ENCODE measurements around the gene SALL2.

The SALL2 gene

GRCh38 chr14:21506557-21506956 lies 19.6 kb downstream of the SALL2 start:
- H3K36me3 ChIP-seq (ENCODE audit: control insufficient read depth in 1 of 2, insufficient read depth in 2 of 2, low read length in 2 of 2) = peaks cover 18 to 19% of the 10 kb centered on the region in 2 donors
- H3K4me3 ChIP-seq (ENCODE audit: low read depth in 1 of 2, low read length in 2 of 2) = no peak overlapping the region
- no peaks in the 10 kb centered on the region for H3K27me3 ChIP-seq (ENCODE audit: low read depth, low read length)
- H3K9me3 ChIP-seq (ENCODE audit: control insufficient read depth in 1 of 2, low read length in 2 of 2) = no peaks in the 10 kb centered on the region
- H3K27ac ChIP-seq (ENCODE audit: low read length) = no peak overlapping the region
- H3K4me1 ChIP-seq (ENCODE audit: control insufficient read depth in 1 of 2, insufficient read depth in 2 of 2, low read length in 2 of 2) = peaks cover 6 to 21% of the 10 kb centered on the region in 2 donors

GRCh38 chr14:21505012-21505553 lies 21.1 kb downstream of the SALL2 start:
- Histone ChIP-seq H3K27me3 (ENCODE audit: low read depth, low read length) (no peaks in the 10 kb centered on the region), H3K4me1 (ENCODE audit: control insufficient read depth in 1 of 2, insufficient read depth in 2 of 2, low read length in 2 of 2) (peaks cover 3 to 13% of the 10 kb centered on the region in 2 donors), H3K27ac (ENCODE audit: low read length) (no peak overlapping the region), H3K9me3 (ENCODE audit: control insufficient read depth in 1 of 2, low read length in 2 of 2) (no peaks in the 10 kb centered on the region), H3K36me3 (ENCODE audit: control insufficient read depth in 1 of 2, insufficient read depth in 2 of 2, low read length in 2 of 2) (peaks cover 31 to 32% of the 10 kb centered on the region in 2 donors), H3K4me3 (ENCODE audit: low read depth in 1 of 2, low read length in 2 of 2) (no peak overlapping the region)

- peaks cover 48% of the 10 kb centered on the region in 2 donors for H3K36me3 ChIP-seq (ENCODE audit: control insufficient read depth in 1 of 2, insufficient read depth in 2 of 2, low read length in 2 of 2)
- H3K9me3 ChIP-seq (ENCODE audit: control insufficient read depth in 1 of 2, low read length in 2 of 2) = no peaks in the 10 kb centered on the region
- H3K27me3 ChIP-seq (ENCODE audit: low read depth, low read length) = no peaks in the 10 kb centered on the region
- no peak overlapping the region for H3K27ac ChIP-seq (ENCODE audit: low read length)
- peaks cover 0 to 4% of the 10 kb centered on the region in 2 donors for H3K4me1 ChIP-seq (ENCODE audit: control insufficient read depth in 1 of 2, insufficient read depth in 2 of 2, low read length in 2 of 2)
- H3K4me3 ChIP-seq (ENCODE audit: low read depth in 1 of 2, low read length in 2 of 2) = no peak overlapping the region
Observed at GRCh38 chr14:21503376-21503775, 22.8 kb downstream of the SALL2 start.

- Histone ChIP-seq H3K27ac (ENCODE audit: low read length) (no peak overlapping the region), H3K9me3 (ENCODE audit: control insufficient read depth in 1 of 2, low read length in 2 of 2) (no peaks in the 10 kb centered on the region), H3K36me3 (ENCODE audit: control insufficient read depth in 1 of 2, insufficient read depth in 2 of 2, low read length in 2 of 2) (peaks cover 59 to 67% of the 10 kb centered on the region in 2 donors), H3K27me3 (ENCODE audit: low read depth, low read length) (no peaks in the 10 kb centered on the region), H3K4me1 (ENCODE audit: control insufficient read depth in 1 of 2, insufficient read depth in 2 of 2, low read length in 2 of 2) (peaks cover 0 to 7% of the 10 kb centered on the region in 2 donors), H3K4me3 (ENCODE audit: low read depth in 1 of 2, low read length in 2 of 2) (no peak overlapping the region)
Observed at GRCh38 chr14:21501568-21501967, 24.6 kb downstream of the SALL2 start.

DNA sequence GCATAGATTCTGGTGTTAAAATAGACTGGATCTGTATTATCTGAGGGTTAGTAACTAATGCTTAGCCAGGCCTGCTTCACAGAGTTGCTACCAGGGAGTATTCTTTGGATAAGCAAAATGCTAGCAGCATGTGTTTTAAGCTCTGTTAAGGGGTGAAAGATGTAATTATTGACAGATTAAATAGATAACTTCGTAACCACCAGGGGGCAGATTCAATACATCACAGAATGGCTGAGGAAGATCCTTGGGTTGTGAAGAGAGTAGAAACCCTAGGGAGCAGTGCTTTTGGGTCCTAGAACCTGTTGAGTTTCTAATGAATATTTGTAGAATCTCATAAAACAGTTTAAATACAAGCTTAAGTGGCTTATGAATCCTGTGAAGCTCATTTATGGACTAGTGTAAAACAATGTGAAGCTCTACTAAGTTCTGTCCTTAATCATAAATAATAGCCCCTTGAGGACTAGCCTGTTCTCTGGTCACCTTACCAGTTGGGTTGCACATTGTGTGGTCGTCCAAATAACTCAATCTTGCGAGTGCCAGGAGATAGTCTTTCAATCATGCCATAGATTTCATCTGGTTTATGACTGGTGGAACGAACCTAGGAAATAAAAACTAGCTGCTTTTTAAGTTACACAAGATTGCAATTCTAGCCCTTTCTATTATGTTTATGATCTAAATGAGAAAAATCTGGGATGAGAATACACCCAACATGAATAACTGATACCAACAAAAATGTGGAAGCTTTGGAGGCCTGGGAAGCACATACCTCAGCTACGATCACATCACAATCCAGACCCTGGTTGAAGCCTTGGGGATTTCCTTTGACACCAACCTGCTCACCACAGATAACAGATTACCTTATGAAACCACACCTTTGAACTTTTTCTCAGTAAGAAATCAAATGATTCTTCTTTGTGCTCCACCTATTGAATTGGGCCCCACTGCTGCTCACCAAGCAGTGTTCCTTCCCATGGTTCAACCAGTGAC lies 27.3 kb downstream of the SALL2 start:
- Histone ChIP-seq H3K36me3 (ENCODE audit: control insufficient read depth in 1 of 2, insufficient read depth in 2 of 2, low read length in 2 of 2) (peaks cover 75 to 91% of the 10 kb centered on the region in 2 donors), H3K4me1 (ENCODE audit: control insufficient read depth in 1 of 2, insufficient read depth in 2 of 2, low read length in 2 of 2) (peaks cover 0 to 10% of the 10 kb centered on the region in 2 donors), H3K27ac (ENCODE audit: low read length) (peak overlapping the region; percentile 43), H3K27me3 (ENCODE audit: low read depth, low read length) (no peaks in the 10 kb centered on the region), H3K4me3 (ENCODE audit: low read depth in 1 of 2, low read length in 2 of 2) (no peak overlapping the region), H3K9me3 (ENCODE audit: control insufficient read depth in 1 of 2, low read length in 2 of 2) (no peaks in the 10 kb centered on the region)

GRCh38 chr14:21496453-21496852 lies 29.7 kb downstream of the SALL2 start:
- Histone ChIP-seq H3K27me3 (ENCODE audit: low read depth, low read length) (no peaks in the 10 kb centered on the region), H3K4me3 (ENCODE audit: low read depth in 1 of 2, low read length in 2 of 2) (no peak overlapping the region), H3K27ac (ENCODE audit: low read length) (no peak overlapping the region), H3K36me3 (ENCODE audit: control insufficient read depth in 1 of 2, insufficient read depth in 2 of 2, low read length in 2 of 2) (peaks cover 67 to 90% of the 10 kb centered on the region in 2 donors), H3K9me3 (ENCODE audit: control insufficient read depth in 1 of 2, low read length in 2 of 2) (no peaks in the 10 kb centered on the region), H3K4me1 (ENCODE audit: control insufficient read depth in 1 of 2, insufficient read depth in 2 of 2, low read length in 2 of 2) (peaks cover 0 to 10% of the 10 kb centered on the region in 2 donors)

- H3K36me3 ChIP-seq (ENCODE audit: control insufficient read depth in 1 of 2, insufficient read depth in 2 of 2, low read length in 2 of 2) = peaks cover 55 to 91% of the 10 kb centered on the region in 2 donors
- H3K27ac ChIP-seq (ENCODE audit: low read length) = no peak overlapping the region
- H3K4me3 ChIP-seq (ENCODE audit: low read depth in 1 of 2, low read length in 2 of 2) = no peak overlapping the region
Observed at GRCh38 chr14:21494902-21495762, 31.0 kb downstream of the SALL2 start.

GRCh38 chr14:21486640-21487087 lies 39.5 kb downstream of the SALL2 start:
- peaks cover 21 to 47% of the 10 kb centered on the region in 2 donors for H3K36me3 ChIP-seq (ENCODE audit: control insufficient read depth in 1 of 2, insufficient read depth in 2 of 2, low read length in 2 of 2)
- H3K4me3 ChIP-seq (ENCODE audit: low read depth in 1 of 2, low read length in 2 of 2) = no peak overlapping the region
- H3K27me3 ChIP-seq (ENCODE audit: low read depth, low read length) = no peaks in the 10 kb centered on the region
- H3K27ac ChIP-seq (ENCODE audit: low read length) = no peak overlapping the region
- no peaks in the 10 kb centered on the region for H3K9me3 ChIP-seq (ENCODE audit: control insufficient read depth in 1 of 2, low read length in 2 of 2)
- no peaks in the 10 kb centered on the region for H3K4me1 ChIP-seq (ENCODE audit: control insufficient read depth in 1 of 2, insufficient read depth in 2 of 2, low read length in 2 of 2)

More at GRCh38 chr14:21494902-21495762, 31.0 kb downstream of the SALL2 start:
- Histone ChIP-seq H3K9me3 (ENCODE audit: control insufficient read depth in 1 of 2, low read length in 2 of 2) (no peaks in the 10 kb centered on the region), H3K4me1 (ENCODE audit: control insufficient read depth in 1 of 2, insufficient read depth in 2 of 2, low read length in 2 of 2) (peaks cover 0 to 10% of the 10 kb centered on the region in 2 donors), H3K27me3 (ENCODE audit: low read depth, low read length) (no peaks in the 10 kb centered on the region)

GRCh38 chr14:21476925-21477681 lies 49.0 kb downstream of the SALL2 start, which contains the start of the genes RAB2B and TOX4:
RAB2B (minus strand) TSS chr14:21476959; CDS start chr14:21476872, 87 bp downstream.
TOX4 (plus strand) TSS chr14:21477195; CDS start chr14:21477279, 84 bp downstream.
- H3K36me3 ChIP-seq (ENCODE audit: control insufficient read depth in 1 of 2, insufficient read depth in 2 of 2, low read length in 2 of 2) = peaks cover 3 to 24% of the 10 kb centered on the region in 2 donors
- H3K27me3 ChIP-seq (ENCODE audit: low read depth, low read length) = no peaks in the 10 kb centered on the region
- H3K4me3 ChIP-seq (ENCODE audit: low read depth in 1 of 2, low read length in 2 of 2) = peak within 1 kb of the TSS; percentile 95 to 99
- H3K9me3 ChIP-seq (ENCODE audit: control insufficient read depth in 1 of 2, low read length in 2 of 2) = no peaks in the 10 kb centered on the region
- peaks cover 4 to 30% of the 10 kb centered on the region in 2 donors for H3K4me1 ChIP-seq (ENCODE audit: control insufficient read depth in 1 of 2, insufficient read depth in 2 of 2, low read length in 2 of 2)
- peak within 1 kb of the TSS; percentile 96 for H3K27ac ChIP-seq (ENCODE audit: low read length)

DNA sequence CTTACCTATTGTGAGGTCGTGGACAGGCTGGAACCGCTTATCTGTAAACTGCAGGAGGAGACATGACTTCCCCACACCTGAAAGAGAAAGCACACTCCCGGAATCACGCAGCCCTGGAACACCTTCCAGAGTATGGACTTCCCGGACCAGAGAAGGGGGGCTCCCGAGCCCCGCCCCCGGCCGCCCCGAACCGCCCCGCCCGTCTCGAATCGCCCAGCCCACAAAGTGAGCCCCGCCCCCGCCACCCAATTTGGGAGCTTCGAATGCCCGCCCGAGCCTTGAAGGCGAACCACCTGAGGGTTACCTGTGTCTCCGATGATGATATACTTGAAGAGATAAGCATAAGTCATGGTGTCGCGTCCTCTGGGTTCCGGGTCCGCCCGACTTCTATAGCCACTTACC lies 49.6 kb downstream of the SALL2 start:
- H3K27me3 ChIP-seq (ENCODE audit: low read depth, low read length) = no peaks in the 10 kb centered on the region
- H3K36me3 ChIP-seq (ENCODE audit: control insufficient read depth in 1 of 2, insufficient read depth in 2 of 2, low read length in 2 of 2) = peaks cover 3 to 24% of the 10 kb centered on the region in 2 donors
- peaks cover 4 to 30% of the 10 kb centered on the region in 2 donors for H3K4me1 ChIP-seq (ENCODE audit: control insufficient read depth in 1 of 2, insufficient read depth in 2 of 2, low read length in 2 of 2)
- peak overlapping the region; percentile 86 to 99 for H3K4me3 ChIP-seq (ENCODE audit: low read depth in 1 of 2, low read length in 2 of 2)
- peak overlapping the region; percentile 70 for H3K27ac ChIP-seq (ENCODE audit: low read length)
- H3K9me3 ChIP-seq (ENCODE audit: control insufficient read depth in 1 of 2, low read length in 2 of 2) = no peaks in the 10 kb centered on the region

All from muscle layer of duodenum (tissue), 2 donors.